Measurements from ENCODE around the gene OR6C6.

Gene OR6C6

DNA sequence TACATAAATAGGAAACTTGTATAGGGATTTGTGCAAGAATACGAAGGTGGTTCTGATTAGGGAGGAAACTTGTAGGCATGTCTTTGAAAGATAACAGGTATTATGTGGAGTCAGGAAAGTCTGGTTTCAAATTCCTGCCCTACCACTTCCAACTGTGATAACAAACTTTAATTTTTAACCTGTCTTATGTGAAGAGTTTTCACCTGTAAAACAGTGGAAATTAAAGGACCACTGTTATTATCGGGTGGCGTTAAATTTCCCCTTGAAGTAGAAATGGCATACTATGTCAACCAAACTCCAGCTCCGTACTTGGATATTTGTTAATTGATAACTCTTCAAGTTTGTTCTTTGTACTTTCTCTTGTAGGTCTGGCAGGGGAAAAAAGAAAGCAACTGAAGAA is 23.8 kb upstream of the OR6C6 start:
- no peak for ATAC-seq (ENCODE audit: insufficient read depth, low read depth)
- H2AFZ ChIP-seq (ENCODE audit: low read depth, low read length): no peak overlapping the region
- DNase-seq: no peak
- H3K9ac ChIP-seq (ENCODE audit: low read depth, low read length): no peak overlapping the region
- no peaks in the 10 kb centered on the region for H3K9me3 ChIP-seq (ENCODE audit: insufficient read depth, low read length, severe bottlenecking)
- H4K20me1 ChIP-seq (ENCODE audit: insufficient read depth, low read length): no peaks in the 10 kb centered on the region
- no peaks in the 10 kb centered on the region for H3K36me3 ChIP-seq (ENCODE audit: insufficient read depth, low read length)
- no peaks in the 10 kb centered on the region for H3K79me2 ChIP-seq (ENCODE audit: insufficient read depth, low read length)
- H3K27me3 ChIP-seq (ENCODE audit: insufficient read depth, low read length, poor library complexity): peaks cover 5% of the 10 kb centered on the region
- no peaks in the 10 kb centered on the region for H3K4me1 ChIP-seq (ENCODE audit: insufficient read depth, low read length)
- H3K4me2 ChIP-seq (ENCODE audit: insufficient read depth, low read length): no peak overlapping the region
- H3K4me3 ChIP-seq (ENCODE audit: low read depth in 1 of 2, low read length in 2 of 2): no peak overlapping the region
- no peak overlapping the region for H3K27ac ChIP-seq (ENCODE audit: low read length)
- TF ChIP-seq, protein P1, sequence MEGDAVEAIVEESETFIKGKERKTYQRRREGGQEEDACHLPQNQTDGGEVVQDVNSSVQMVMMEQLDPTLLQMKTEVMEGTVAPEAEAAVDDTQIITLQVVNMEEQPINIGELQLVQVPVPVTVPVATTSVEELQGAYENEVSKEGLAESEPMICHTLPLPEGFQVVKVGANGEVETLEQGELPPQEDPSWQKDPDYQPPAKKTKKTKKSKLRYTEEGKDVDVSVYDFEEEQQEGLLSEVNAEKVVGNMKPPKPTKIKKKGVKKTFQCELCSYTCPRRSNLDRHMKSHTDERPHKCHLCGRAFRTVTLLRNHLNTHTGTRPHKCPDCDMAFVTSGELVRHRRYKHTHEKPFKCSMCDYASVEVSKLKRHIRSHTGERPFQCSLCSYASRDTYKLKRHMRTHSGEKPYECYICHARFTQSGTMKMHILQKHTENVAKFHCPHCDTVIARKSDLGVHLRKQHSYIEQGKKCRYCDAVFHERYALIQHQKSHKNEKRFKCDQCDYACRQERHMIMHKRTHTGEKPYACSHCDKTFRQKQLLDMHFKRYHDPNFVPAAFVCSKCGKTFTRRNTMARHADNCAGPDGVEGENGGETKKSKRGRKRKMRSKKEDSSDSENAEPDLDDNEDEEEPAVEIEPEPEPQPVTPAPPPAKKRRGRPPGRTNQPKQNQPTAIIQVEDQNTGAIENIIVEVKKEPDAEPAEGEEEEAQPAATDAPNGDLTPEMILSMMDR (IDR thresholded peaks at IDR 0.05; ENCODE audit: borderline replicate concordance, extremely low read depth, low read length, poor library complexity, severe bottlenecking): no peak
- TF ChIP-seq EZH2 (IDR thresholded peaks at IDR 0.05; ENCODE audit: borderline replicate concordance, low read depth, low read length, severe bottlenecking): no peak

GRCh38 chr12:55314043-55314442 is 17.7 kb upstream of the OR6C6 start, which contains the start of gene OR6C1:
OR6C1 (plus strand) TSS chr12:55314343; CDS start chr12:55320600, 6,257 bp downstream.
- Histone ChIP-seq H3K4me1 (ENCODE audit: insufficient read depth, low read length) (no peaks in the 10 kb centered on the region), H3K27ac (ENCODE audit: low read length) (no peak within 1 kb of the TSS), H3K9ac (ENCODE audit: low read depth, low read length) (no peak within 1 kb of the TSS), H3K4me2 (ENCODE audit: insufficient read depth, low read length) (no peak within 1 kb of the TSS), H3K27me3 (ENCODE audit: insufficient read depth, low read length, poor library complexity) (no peaks in the 10 kb centered on the region), H3K79me2 (ENCODE audit: insufficient read depth, low read length) (no peaks in the 10 kb centered on the region), H3K4me3 (ENCODE audit: low read depth in 1 of 2, low read length in 2 of 2) (no peak within 1 kb of the TSS), H3K9me3 (ENCODE audit: insufficient read depth, low read length, severe bottlenecking) (no peaks in the 10 kb centered on the region), H2AFZ (ENCODE audit: low read depth, low read length) (no peak within 1 kb of the TSS), H3K36me3 (ENCODE audit: insufficient read depth, low read length) (no peaks in the 10 kb centered on the region), H4K20me1 (ENCODE audit: insufficient read depth, low read length) (no peaks in the 10 kb centered on the region)
- ATAC-seq (ENCODE audit: insufficient read depth, low read depth) (no peak), DNase-seq (no peak)
- TF ChIP-seq, protein P1 (IDR thresholded peaks at IDR 0.05; ENCODE audit: borderline replicate concordance, extremely low read depth, low read length, poor library complexity, severe bottlenecking): no peak
- TF ChIP-seq EZH2 (IDR thresholded peaks at IDR 0.05; ENCODE audit: borderline replicate concordance, low read depth, low read length, severe bottlenecking): no peak

GRCh38 chr12:55289999-55290398 is 6.4 kb downstream of the OR6C6 start:
- ATAC-seq (ENCODE audit: insufficient read depth, low read depth) (no peak), DNase-seq (no peak)
- Histone ChIP-seq H3K36me3 (ENCODE audit: insufficient read depth, low read length) (no peaks in the 10 kb centered on the region), H3K4me1 (ENCODE audit: insufficient read depth, low read length) (no peaks in the 10 kb centered on the region), H3K9ac (ENCODE audit: low read depth, low read length) (no peak overlapping the region), H3K9me3 (ENCODE audit: insufficient read depth, low read length, severe bottlenecking) (no peaks in the 10 kb centered on the region), H4K20me1 (ENCODE audit: insufficient read depth, low read length) (no peaks in the 10 kb centered on the region), H3K79me2 (ENCODE audit: insufficient read depth, low read length) (no peaks in the 10 kb centered on the region), H2AFZ (ENCODE audit: low read depth, low read length) (no peak overlapping the region), H3K27ac (ENCODE audit: low read length) (no peak overlapping the region), H3K4me3 (ENCODE audit: low read depth in 1 of 2, low read length in 2 of 2) (no peak overlapping the region), H3K4me2 (ENCODE audit: insufficient read depth, low read length) (no peak overlapping the region), H3K27me3 (ENCODE audit: insufficient read depth, low read length, poor library complexity) (peaks cover 3% of the 10 kb centered on the region)
- TF ChIP-seq, protein P1 (IDR thresholded peaks at IDR 0.05; ENCODE audit: borderline replicate concordance, extremely low read depth, low read length, poor library complexity, severe bottlenecking): no peak
- no peak for TF ChIP-seq EZH2 (IDR thresholded peaks at IDR 0.05; ENCODE audit: borderline replicate concordance, low read depth, low read length, severe bottlenecking)

DNA sequence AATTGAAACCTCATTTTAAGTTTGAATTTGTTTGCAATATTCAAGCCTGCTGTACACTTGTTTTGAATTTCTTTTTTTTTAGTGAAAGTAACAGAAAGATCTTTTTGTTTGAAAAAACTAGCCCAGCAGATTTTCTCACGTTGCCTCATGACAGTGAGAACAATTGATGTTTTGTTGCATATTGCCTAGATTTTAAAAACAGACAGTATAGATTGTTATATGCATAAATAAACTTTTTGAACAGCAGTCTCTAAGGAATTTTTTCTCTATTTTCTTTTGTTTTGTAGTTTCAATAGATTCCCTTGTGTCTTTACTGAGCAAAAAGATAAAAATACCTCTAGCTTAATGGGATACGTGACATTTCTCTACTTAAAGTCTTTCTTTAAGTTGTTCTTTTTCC is 15.4 kb downstream of the OR6C6 start:
- Histone ChIP-seq H3K79me2 (ENCODE audit: insufficient read depth, low read length) (no peaks in the 10 kb centered on the region), H3K4me1 (ENCODE audit: insufficient read depth, low read length) (no peaks in the 10 kb centered on the region), H3K9ac (ENCODE audit: low read depth, low read length) (no peak overlapping the region), H3K9me3 (ENCODE audit: insufficient read depth, low read length, severe bottlenecking) (no peaks in the 10 kb centered on the region), H4K20me1 (ENCODE audit: insufficient read depth, low read length) (no peaks in the 10 kb centered on the region), H3K4me3 (ENCODE audit: low read depth in 1 of 2, low read length in 2 of 2) (no peak overlapping the region), H3K27ac (ENCODE audit: low read length) (no peak overlapping the region), H3K4me2 (ENCODE audit: insufficient read depth, low read length) (no peak overlapping the region), H3K36me3 (ENCODE audit: insufficient read depth, low read length) (no peaks in the 10 kb centered on the region), H2AFZ (ENCODE audit: low read depth, low read length) (no peak overlapping the region), H3K27me3 (ENCODE audit: insufficient read depth, low read length, poor library complexity) (no peaks in the 10 kb centered on the region)
- DNase-seq (no peak), ATAC-seq (ENCODE audit: insufficient read depth, low read depth) (no peak)
- TF ChIP-seq EZH2 (IDR thresholded peaks at IDR 0.05; ENCODE audit: borderline replicate concordance, low read depth, low read length, severe bottlenecking): no peak
- TF ChIP-seq, protein P1 (IDR thresholded peaks at IDR 0.05; ENCODE audit: borderline replicate concordance, extremely low read depth, low read length, poor library complexity, severe bottlenecking): no peak

All from DND-41 (cell line).